Right lung (tissue), 5 donors: ENCODE data around the gene P2RY2. TPM values are rescaled to one million over a fixed set of nuclear protein-coding genes. Genes with fewer than 3 reads are reported as not detected.
"Not testable (repeated sequence)": the region's sequence is repeated elsewhere in the genome, so short reads cannot be mapped to it uniquely, and the experiment has no call there.

Source experiments
- DNase-seq, 2 donors: peaks; one replicate each; pipeline ENCODE4 v3.0.0-alpha.2; 2013
- polyA plus RNA-seq, 5 donors: library from polyadenylated mRNA; unstranded; fragments of 120-200 nt; gene quantifications; one replicate each; pipeline versions ENCODE4 v1.2.1 to v1.2.3, GENCODE V29; 2013; ENCODE audit warnings: inconsistent platforms in 1 of 5, low replicate concordance in 1 of 5; ENCODE audit not compliant: insufficient read length in 5 of 5, insufficient read depth in 1 of 5

The P2RY2 gene
- polyA plus RNA-seq, 5 donors: 0.86 to 1.5 (median 1.1) TPM

GRCh38 chr11:73226297-73227006 lies 8.4 kb downstream of the P2RY2 start:
- no peak for DNase-seq

GRCh38 chr11:73227571-73228211 lies 9.6 kb downstream of the P2RY2 start:
- DNase-seq: peak; percentile 55 to 64

GRCh38 chr11:73228268-73229134 lies 10.4 kb downstream of the P2RY2 start:
- no peak for DNase-seq

GRCh38 chr11:73229321-73229895 lies 11.3 kb downstream of the P2RY2 start:
- DNase-seq: peak in 1 of 2 donors; percentile 30

- no peak for DNase-seq
These were observed 12.1 kb downstream of the P2RY2 start for GRCh38 chr11:73229896-73230875.

GRCh38 chr11:73230931-73231330 lies 12.8 kb downstream of the P2RY2 start:
- DNase-seq: no peak

GRCh38 chr11:73232487-73232886 lies 14.4 kb downstream of the P2RY2 start:
- DNase-seq: not testable (repeated sequence)

- no peak for DNase-seq
These were observed 15.1 kb downstream of the P2RY2 start for GRCh38 chr11:73233211-73233610.

GRCh38 chr11:73233692-73234470 lies 15.8 kb downstream of the P2RY2 start:
- DNase-seq: peak in 1 of 2 donors; percentile 58

GRCh38 chr11:73234471-73235181 lies 16.5 kb downstream of the P2RY2 start:
- no peak for DNase-seq

- no peak for DNase-seq
These were observed 17.2 kb downstream of the P2RY2 start for GRCh38 chr11:73235236-73235786.

GRCh38 chr11:73236205-73236765 lies 18.2 kb downstream of the P2RY2 start:
- DNase-seq: no peak

GRCh38 chr11:73236854-73237253 lies 18.8 kb downstream of the P2RY2 start:
- DNase-seq: no peak

GRCh38 chr11:73237471-73238290 lies 19.6 kb downstream of the P2RY2 start:
- no peak for DNase-seq

GRCh38 chr11:73239111-73239521 lies 21.0 kb downstream of the P2RY2 start:
- DNase-seq: no peak

- no peak for DNase-seq
These were observed 21.6 kb downstream of the P2RY2 start for GRCh38 chr11:73239571-73240189.

GRCh38 chr11:73240190-73240781 lies 22.2 kb downstream of the P2RY2 start:
- no peak for DNase-seq
